HL-60 (cell line): ENCODE measurements around the gene ABHD16A.

Experiments used
- POLR2AphosphoS5 ChIP-seq: IDR thresholded peaks from 2 replicates; pipeline ENCODE4 v1.6.1; 2012; ENCODE audit warnings: low read depth
- SPI1 ChIP-seq: IDR thresholded peaks from 2 replicates; pipeline ENCODE4 v1.6.1; 2012; ENCODE audit warnings: low read depth, mild to moderate bottlenecking, borderline replicate concordance
- TF ChIP-seq, protein P1 (sequence below): IDR thresholded peaks from one replicate; pipeline ENCODE4 v1.5.1; 2011; ENCODE audit warnings: low read length, control low read depth, inconsistent platforms; ENCODE audit not compliant: insufficient read depth
- TF ChIP-seq, protein P2 (sequence below): IDR thresholded peaks from 2 replicates; pipeline ENCODE4 v1.6.1; 2012; ENCODE audit warnings: low read depth; ENCODE audit not compliant: insufficient replicate concordance

- TF ChIP-seq, protein P1, sequence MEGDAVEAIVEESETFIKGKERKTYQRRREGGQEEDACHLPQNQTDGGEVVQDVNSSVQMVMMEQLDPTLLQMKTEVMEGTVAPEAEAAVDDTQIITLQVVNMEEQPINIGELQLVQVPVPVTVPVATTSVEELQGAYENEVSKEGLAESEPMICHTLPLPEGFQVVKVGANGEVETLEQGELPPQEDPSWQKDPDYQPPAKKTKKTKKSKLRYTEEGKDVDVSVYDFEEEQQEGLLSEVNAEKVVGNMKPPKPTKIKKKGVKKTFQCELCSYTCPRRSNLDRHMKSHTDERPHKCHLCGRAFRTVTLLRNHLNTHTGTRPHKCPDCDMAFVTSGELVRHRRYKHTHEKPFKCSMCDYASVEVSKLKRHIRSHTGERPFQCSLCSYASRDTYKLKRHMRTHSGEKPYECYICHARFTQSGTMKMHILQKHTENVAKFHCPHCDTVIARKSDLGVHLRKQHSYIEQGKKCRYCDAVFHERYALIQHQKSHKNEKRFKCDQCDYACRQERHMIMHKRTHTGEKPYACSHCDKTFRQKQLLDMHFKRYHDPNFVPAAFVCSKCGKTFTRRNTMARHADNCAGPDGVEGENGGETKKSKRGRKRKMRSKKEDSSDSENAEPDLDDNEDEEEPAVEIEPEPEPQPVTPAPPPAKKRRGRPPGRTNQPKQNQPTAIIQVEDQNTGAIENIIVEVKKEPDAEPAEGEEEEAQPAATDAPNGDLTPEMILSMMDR: no peak
- no peak for TF ChIP-seq POLR2AphosphoS5
- no peak for TF ChIP-seq SPI1
- TF ChIP-seq, protein P2, sequence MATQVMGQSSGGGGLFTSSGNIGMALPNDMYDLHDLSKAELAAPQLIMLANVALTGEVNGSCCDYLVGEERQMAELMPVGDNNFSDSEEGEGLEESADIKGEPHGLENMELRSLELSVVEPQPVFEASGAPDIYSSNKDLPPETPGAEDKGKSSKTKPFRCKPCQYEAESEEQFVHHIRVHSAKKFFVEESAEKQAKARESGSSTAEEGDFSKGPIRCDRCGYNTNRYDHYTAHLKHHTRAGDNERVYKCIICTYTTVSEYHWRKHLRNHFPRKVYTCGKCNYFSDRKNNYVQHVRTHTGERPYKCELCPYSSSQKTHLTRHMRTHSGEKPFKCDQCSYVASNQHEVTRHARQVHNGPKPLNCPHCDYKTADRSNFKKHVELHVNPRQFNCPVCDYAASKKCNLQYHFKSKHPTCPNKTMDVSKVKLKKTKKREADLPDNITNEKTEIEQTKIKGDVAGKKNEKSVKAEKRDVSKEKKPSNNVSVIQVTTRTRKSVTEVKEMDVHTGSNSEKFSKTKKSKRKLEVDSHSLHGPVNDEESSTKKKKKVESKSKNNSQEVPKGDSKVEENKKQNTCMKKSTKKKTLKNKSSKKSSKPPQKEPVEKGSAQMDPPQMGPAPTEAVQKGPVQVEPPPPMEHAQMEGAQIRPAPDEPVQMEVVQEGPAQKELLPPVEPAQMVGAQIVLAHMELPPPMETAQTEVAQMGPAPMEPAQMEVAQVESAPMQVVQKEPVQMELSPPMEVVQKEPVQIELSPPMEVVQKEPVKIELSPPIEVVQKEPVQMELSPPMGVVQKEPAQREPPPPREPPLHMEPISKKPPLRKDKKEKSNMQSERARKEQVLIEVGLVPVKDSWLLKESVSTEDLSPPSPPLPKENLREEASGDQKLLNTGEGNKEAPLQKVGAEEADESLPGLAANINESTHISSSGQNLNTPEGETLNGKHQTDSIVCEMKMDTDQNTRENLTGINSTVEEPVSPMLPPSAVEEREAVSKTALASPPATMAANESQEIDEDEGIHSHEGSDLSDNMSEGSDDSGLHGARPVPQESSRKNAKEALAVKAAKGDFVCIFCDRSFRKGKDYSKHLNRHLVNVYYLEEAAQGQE: no peak
Measured at GRCh38 chr6:31750411-31751022, 47.4 kb upstream of the ABHD16A start.
